H1 (cell line): ENCODE data around the gene NACAD. TPM values are rescaled to one million over a fixed set of nuclear protein-coding genes. Genes with fewer than 3 reads are reported as not detected.

Experiments
- KDM1A ChIP-seq: fragments of 200-600, 300-600 bp; sonication (generic); IDR thresholded peaks from 2 replicates; pipeline ENCODE4 v1.7.1; 2016; ENCODE audit warnings: mild to moderate bottlenecking, low read length, borderline replicate concordance
- NRF1 ChIP-seq: IDR thresholded peaks from 2 replicates; pipeline ENCODE4 v1.6.1; 2011; ENCODE audit warnings: mild to moderate bottlenecking, low read depth, low read length, improper control_type of control experiment
- RBBP5 ChIP-seq: IDR thresholded peaks from 2 replicates; pipeline ENCODE4 v1.7.1; 2012; ENCODE audit warnings: low read depth, mild to moderate bottlenecking, inconsistent platforms, low read length, moderate library complexity, borderline replicate concordance
- polyA plus RNA-seq, 7 experiments: library from polyadenylated mRNA; depleted of rRNA in 3 of 7; stranded (reverse) in 5 of 7; unstranded in 2 of 7; fragments of >200 nt in 5 of 7; fragments of 200-250 nt in 2 of 7; gene quantifications; 1 replicate in 5 of 7; 2 replicates in 1 of 7; 4 replicates in 1 of 7; pipeline versions ENCODE4 v1.2.1 to v1.2.3, GENCODE V29; 2011 to 2013; ENCODE audit warnings: missing spikeins in 2 of 7, mixed read lengths in 2 of 7
- total RNA-seq: library from RNA; stranded (reverse); fragmentation: NEBNext Ultra II Directional; extraction: Animal tissue kit (Norgen Biotek cat#: 25700); gene quantifications from 2 replicates; pipeline ENCODE4 v1.2.1, GENCODE V29; 2021
- TF ChIP-seq, protein P1 (sequence below): IDR thresholded peaks from 2 replicates; pipeline ENCODE4 v1.6.1; 2011; ENCODE audit warnings: low read depth, mild to moderate bottlenecking, low read length; ENCODE audit not compliant: insufficient read depth

NACAD gene
- total and polyA plus RNA-seq, 2 of the 8 experiments (the other 6 are each of a cell fraction or from before 2014, with no cell fraction given) = 1.3 to 6.0 TPM

- TF ChIP-seq RBBP5 = no peak
- no peak for TF ChIP-seq NRF1
- TF ChIP-seq, protein P1, sequence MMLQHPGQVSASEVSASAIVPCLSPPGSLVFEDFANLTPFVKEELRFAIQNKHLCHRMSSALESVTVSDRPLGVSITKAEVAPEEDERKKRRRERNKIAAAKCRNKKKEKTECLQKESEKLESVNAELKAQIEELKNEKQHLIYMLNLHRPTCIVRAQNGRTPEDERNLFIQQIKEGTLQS = no peak
- no peak for TF ChIP-seq KDM1A
- TF ChIP-seq, all 59 proteins: peak for 0
Observed at GRCh38 chr7:45039106-45039505, 49.7 kb downstream of the NACAD start (continued).
